Lower leg skin (tissue), 4 donors: ENCODE data around the gene ZNF384. TPM values are rescaled to one million over a fixed set of nuclear protein-coding genes. Genes with fewer than 3 reads are reported as not detected.

Source experiments
- DNase-seq, 2 donors: peaks; one replicate each; pipeline ENCODE4 v3.0.0-alpha.2; 2019; ENCODE audit warnings: low spot score in 2 of 2
- H3K4me3 ChIP-seq: fragments of 200-600 bp; sonication (generic); 2 replicates; pipeline ENCODE4 v1.5.1; 2017; ENCODE audit warnings: mild to moderate bottlenecking, low read depth; ENCODE audit not compliant: poor library complexity, severe bottlenecking
- CTCF ChIP-seq, 3 donors: fragments of 450-650 bp; IDR thresholded peaks; one replicate each; pipeline ENCODE4 v1.5.1; 2016; ENCODE audit warnings: antibody characterized with exemption in 3 of 3, mild to moderate bottlenecking in 3 of 3, moderate library complexity in 2 of 3
- POLR2A ChIP-seq, 2 donors: fragments of 450-650 bp; IDR thresholded peaks; one replicate each; pipeline ENCODE4 v1.6.1; 2016 to 2017; ENCODE audit warnings: antibody characterized with exemption in 2 of 2, mild to moderate bottlenecking in 1 of 2, moderate library complexity in 1 of 2
- WGBS, 2 donors: methylation state at CpG; one replicate each; pipeline ENCODE4 v1.1.5; 2018; 5-methylcytosine and 5-hydroxymethylcytosine counted together
- intact Hi-C: fragments of 100-400 bp; cut with DNase I; formaldehyde crosslinking; loops from one replicate; pipeline ENCODE4 v1.15.0; 2023; ENCODE audit warnings: low total_unique reads
- total RNA-seq, 4 donors: library from RNA; depleted of rRNA; stranded (reverse); fragments of >200 nt; gene quantifications; one replicate each; pipeline ENCODE4 v1.1.0, GENCODE V29; 2016

The ZNF384 gene
- total RNA-seq, 4 donors from 2014 or later: 22.7 to 79.9 (median 33.7) TPM

GRCh38 chr12:6696690-6697583 is 7.8 kb upstream of the ZNF384 start:
- no peak overlapping the region for H3K4me3 ChIP-seq
- intact Hi-C loops: no loop called here
- 73 to 75% methylated on average over 16 to 17 of the region's 17 CpGs for WGBS, 2 donors
- DNase-seq: no peak
- no peak for TF ChIP-seq CTCF (IDR thresholded peaks at IDR 0.05)
- TF ChIP-seq POLR2A (IDR thresholded peaks at IDR 0.05): no peak

DNA sequence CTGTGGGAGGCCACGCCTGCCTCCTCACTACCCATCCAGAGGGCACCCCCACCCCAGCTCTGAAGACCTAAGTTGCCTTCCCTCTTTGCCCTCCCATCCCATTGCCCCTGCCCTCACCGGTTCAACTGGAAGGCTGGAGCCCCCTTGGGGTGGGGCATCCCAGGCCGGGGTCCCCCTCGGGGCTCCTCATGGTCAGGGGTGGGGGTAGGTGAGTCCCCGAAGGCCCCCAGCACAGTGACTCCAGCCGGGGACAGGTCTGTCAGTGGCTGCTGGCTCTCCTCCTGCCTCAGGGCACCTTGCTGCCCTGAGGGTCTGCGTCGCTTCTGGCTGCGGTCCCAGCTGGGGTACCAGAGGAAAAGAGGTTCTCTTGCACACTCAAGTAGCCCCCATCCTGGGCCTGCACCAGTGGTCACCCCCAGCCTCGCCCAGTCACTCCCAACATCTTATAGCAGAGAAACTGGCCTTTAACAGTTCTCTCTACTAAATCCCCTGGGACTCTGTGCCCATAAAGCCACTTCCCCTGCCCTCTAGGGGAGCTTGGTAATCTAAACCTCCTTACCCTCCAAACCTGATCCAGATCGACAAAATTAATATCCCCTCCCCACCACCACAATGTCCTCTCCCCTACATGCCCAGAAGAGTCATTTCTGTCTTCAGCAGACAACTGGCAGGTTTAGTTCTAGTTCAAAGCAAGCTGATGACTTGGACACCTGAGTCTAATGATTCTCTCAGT is 6.3 kb upstream of the ZNF384 start:
- TF ChIP-seq CTCF (IDR thresholded peaks at IDR 0.05) (no peak), POLR2A (IDR thresholded peaks at IDR 0.05) (no peak)
- H3K4me3 ChIP-seq: no peak overlapping the region
- intact Hi-C loops: no loop called here
- 70 to 74% methylated on average over 11 of the region's 11 CpGs for WGBS, 2 donors
- no peak for DNase-seq

DNA sequence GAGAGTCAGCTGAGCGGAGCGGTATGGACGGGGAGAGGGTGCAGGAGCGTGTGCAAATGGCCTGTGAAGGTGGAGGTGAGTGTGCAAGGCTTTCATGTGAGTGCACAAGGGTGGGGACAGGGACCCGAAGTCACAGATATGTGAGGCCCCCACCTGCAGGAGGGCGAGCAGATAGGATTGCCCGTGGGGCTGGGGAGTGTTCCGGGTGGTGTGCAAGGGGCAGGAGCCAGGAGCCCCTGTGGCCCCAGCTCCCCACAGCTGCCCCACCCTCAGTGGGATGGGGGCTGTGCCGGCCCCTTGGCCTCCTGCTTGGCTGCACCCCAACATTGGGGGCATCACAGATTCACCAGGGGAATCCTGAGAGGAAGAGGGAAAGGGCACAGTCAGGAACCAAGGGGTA is 5.5 kb upstream of the ZNF384 start:
- WGBS, 2 donors: 77 to 80% methylated on average over 9 of the region's 9 CpGs
- TF ChIP-seq CTCF (IDR thresholded peaks at IDR 0.05): no peak
- no peak for TF ChIP-seq POLR2A (IDR thresholded peaks at IDR 0.05)
- H3K4me3 ChIP-seq: no peak overlapping the region
- intact Hi-C loops: no loop called here
- DNase-seq: no peak

- intact Hi-C loops: no loop called here
- no peak overlapping the region for H3K4me3 ChIP-seq
- DNase-seq: no peak
Observed at GRCh38 chr12:6693832-6694355, 4.7 kb upstream of the ZNF384 start.

DNA sequence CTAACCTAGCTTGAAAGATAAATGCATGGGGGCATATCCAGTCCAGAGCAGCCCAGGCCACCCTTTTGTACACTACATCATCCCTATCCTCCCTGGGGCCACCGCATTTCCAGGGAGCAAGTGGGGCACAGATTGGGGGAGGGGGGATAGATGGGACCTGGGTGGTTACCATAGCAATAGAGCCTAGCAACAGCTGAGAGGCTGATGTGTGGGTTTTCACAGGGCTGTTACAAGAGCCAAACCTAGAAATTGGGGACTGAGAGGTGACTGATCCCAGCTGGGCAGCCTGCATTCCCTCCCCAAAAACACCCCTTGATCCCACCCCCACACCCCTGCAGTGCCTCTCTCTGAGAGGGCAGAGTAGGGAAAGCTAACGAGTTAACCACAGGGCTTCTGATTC is 3.7 kb upstream of the ZNF384 start:
- H3K4me3 ChIP-seq: no peak overlapping the region
- 63 to 71% methylated on average over 2 of the region's 2 CpGs for WGBS, 2 donors
- TF ChIP-seq CTCF (IDR thresholded peaks at IDR 0.05) (no peak), POLR2A (IDR thresholded peaks at IDR 0.05) (no peak)
- intact Hi-C loops: no loop called here
- no peak for DNase-seq

More at GRCh38 chr12:6693832-6694355, 4.7 kb upstream of the ZNF384 start:
- WGBS, 2 donors: 71 to 74% methylated on average over 4 of the region's 4 CpGs
- no peak for TF ChIP-seq CTCF (IDR thresholded peaks at IDR 0.05)
- TF ChIP-seq POLR2A (IDR thresholded peaks at IDR 0.05): no peak
